ENCODE data around the gene CCDC180.

DNA sequence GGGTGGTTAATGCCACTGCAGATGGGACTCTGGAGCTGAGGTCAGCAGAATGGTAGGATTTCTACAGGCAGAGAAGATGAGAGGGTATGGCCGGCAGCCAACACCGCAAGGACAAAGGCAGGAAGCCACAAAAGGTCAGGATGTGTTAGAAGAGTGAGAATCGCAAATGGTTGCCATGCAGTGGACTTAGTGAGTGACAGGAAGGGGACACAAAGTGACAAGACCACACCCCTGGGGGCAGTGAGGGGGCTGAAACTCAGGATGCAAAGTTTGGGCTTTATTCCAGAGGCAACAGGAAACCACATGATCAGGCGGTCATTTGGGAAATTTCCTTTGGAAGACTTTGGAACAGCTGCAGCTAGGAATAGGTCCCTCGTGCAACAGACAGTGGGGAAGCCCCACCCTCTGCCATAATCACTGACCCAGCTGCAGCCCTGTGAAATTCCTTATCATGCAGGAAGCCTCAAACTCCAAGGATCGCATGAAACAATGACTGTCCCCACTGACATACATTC lies 14.2 kb upstream of the CCDC180 start:
- no peak for TF ChIP-seq REST (IDR thresholded peaks at IDR 0.05; ENCODE audit: unreplicated experiment)
- TF ChIP-seq, protein P1, sequence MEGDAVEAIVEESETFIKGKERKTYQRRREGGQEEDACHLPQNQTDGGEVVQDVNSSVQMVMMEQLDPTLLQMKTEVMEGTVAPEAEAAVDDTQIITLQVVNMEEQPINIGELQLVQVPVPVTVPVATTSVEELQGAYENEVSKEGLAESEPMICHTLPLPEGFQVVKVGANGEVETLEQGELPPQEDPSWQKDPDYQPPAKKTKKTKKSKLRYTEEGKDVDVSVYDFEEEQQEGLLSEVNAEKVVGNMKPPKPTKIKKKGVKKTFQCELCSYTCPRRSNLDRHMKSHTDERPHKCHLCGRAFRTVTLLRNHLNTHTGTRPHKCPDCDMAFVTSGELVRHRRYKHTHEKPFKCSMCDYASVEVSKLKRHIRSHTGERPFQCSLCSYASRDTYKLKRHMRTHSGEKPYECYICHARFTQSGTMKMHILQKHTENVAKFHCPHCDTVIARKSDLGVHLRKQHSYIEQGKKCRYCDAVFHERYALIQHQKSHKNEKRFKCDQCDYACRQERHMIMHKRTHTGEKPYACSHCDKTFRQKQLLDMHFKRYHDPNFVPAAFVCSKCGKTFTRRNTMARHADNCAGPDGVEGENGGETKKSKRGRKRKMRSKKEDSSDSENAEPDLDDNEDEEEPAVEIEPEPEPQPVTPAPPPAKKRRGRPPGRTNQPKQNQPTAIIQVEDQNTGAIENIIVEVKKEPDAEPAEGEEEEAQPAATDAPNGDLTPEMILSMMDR (conservative IDR thresholded peaks at IDR 0.05; ENCODE audit: low read depth in 2 of 2): no peak
- no peak for TF ChIP-seq EZH2phosphoT487 (IDR thresholded peaks at IDR 0.05; ENCODE audit: unreplicated experiment)
- no peak for TF ChIP-seq STAT1 (IDR thresholded peaks at IDR 0.05; ENCODE audit: unreplicated experiment)
- no peak for TF ChIP-seq EZH2 (IDR thresholded peaks at IDR 0.05; ENCODE audit: low read depth, unreplicated experiment)
- no peak for TF ChIP-seq POLR2AphosphoS5 (IDR thresholded peaks at IDR 0.05; ENCODE audit: low read depth)
- TF ChIP-seq ZNF114 (CRISPR knock-in tag; IDR thresholded peaks at IDR 0.05): no peak
- no peak for TF ChIP-seq CREB1 (CRISPR knock-in tag; IDR thresholded peaks at IDR 0.05; ENCODE audit: low read depth)
- no peak for TF ChIP-seq ETS1 (IDR thresholded peaks at IDR 0.05)
- no peak for TF ChIP-seq JUNB (IDR thresholded peaks at IDR 0.05; ENCODE audit: unreplicated experiment)
- no peak for TF ChIP-seq NANOG (IDR thresholded peaks at IDR 0.05; ENCODE audit: borderline replicate concordance)
- TF ChIP-seq ZNF462 (CRISPR knock-in tag; IDR thresholded peaks at IDR 0.05): no peak

All from GM23338 (cell line).